NCI-H2029 treated with DMSO at 0.1 percent for 48 hours (cell line): ENCODE results near the gene CERCAM.

Source experiments
- DNase-seq: peaks from one replicate; lab custom pipeline; 2025; lab: John Stamatoyannopoulos, UW

Gene CERCAM

GRCh38 chr9:128420651-128421481 is at the start of gene CERCAM:
TSS of gene CERCAM (plus strand) at chr9:128420857. CDS start at chr9:128420878, 21 bp downstream.
- no peak for DNase-seq

GRCh38 chr9:128371630-128372117 is 49.0 kb upstream of the CERCAM start:
- DNase-seq, result no peak

GRCh38 chr9:128372188-128372641 is 48.4 kb upstream of the CERCAM start:
- DNase-seq, result no peak

- DNase-seq, result no peak
These were observed 47.9 kb upstream of the CERCAM start for GRCh38 chr9:128372784-128373183.

- DNase-seq, result no peak
These were observed 46.4 kb upstream of the CERCAM start for GRCh38 chr9:128374221-128374675.

GRCh38 chr9:128375865-128376264 is 44.8 kb upstream of the CERCAM start:
- DNase-seq, result no peak

GRCh38 chr9:128382261-128382660 is 38.4 kb upstream of the CERCAM start:
- DNase-seq, result no peak

GRCh38 chr9:128383007-128383753 is 37.5 kb upstream of the CERCAM start:
- DNase-seq, result no peak

- no peak for DNase-seq
These were observed 36.9 kb upstream of the CERCAM start for GRCh38 chr9:128383791-128384190.

- no peak for DNase-seq
These were observed 35.7 kb upstream of the CERCAM start for GRCh38 chr9:128384801-128385495.

- no peak for DNase-seq
These were observed 34.9 kb upstream of the CERCAM start for GRCh38 chr9:128385496-128386460.

GRCh38 chr9:128388150-128388549 is 32.5 kb upstream of the CERCAM start:
- no peak for DNase-seq

- DNase-seq, result peak; percentile 41
These were observed 31.1 kb upstream of the CERCAM start for GRCh38 chr9:128389395-128390149.

- no peak for DNase-seq
These were observed 30.4 kb upstream of the CERCAM start for GRCh38 chr9:128390150-128390812.

GRCh38 chr9:128390813-128391711 is 29.6 kb upstream of the CERCAM start:
- DNase-seq, result no peak

GRCh38 chr9:128391956-128392301 is 28.7 kb upstream of the CERCAM start:
- no peak for DNase-seq

GRCh38 chr9:128392302-128393144 is 28.1 kb upstream of the CERCAM start:
- DNase-seq, result no peak
